Thyroid gland (tissue), 4 donors: ENCODE results near the gene DGKZ. TPM values are rescaled to one million over a fixed set of nuclear protein-coding genes. Genes with fewer than 3 reads are reported as not detected.

Source experiments
- DNase-seq, 2 donors: peaks; one replicate each; pipeline ENCODE4 v3.0.0-alpha.2; 2019
- H3K27ac ChIP-seq, 3 donors: fragments of 200-600 bp; sonication (generic); 1 replicate in 2 of 3; 2 replicates in 1 of 3; pipeline ENCODE4 v1.5.1; 2016 to 2019; ENCODE audit warnings: mild to moderate bottlenecking in 1 of 3, moderate library complexity in 1 of 3
- H3K27me3 ChIP-seq: fragments of 200-600 bp; sonication (generic); one replicate; pipeline ENCODE4 v1.5.1; 2019
- H3K36me3 ChIP-seq, 2 donors: fragments of 200-600 bp; sonication (generic); one replicate each; pipeline ENCODE4 v1.5.1; 2016 to 2019
- H3K4me1 ChIP-seq, 2 donors: fragments of 200-600 bp; sonication (generic); one replicate each; pipeline ENCODE4 v1.5.1; 2017 to 2019
- H3K4me3 ChIP-seq, 3 donors: fragments of 200-600 bp; sonication (generic); replicated peaks in 1 of 3; 1 replicate in 2 of 3; 2 replicates in 1 of 3; pipeline ENCODE4 v1.5.1; 2016; ENCODE audit warnings: mild to moderate bottlenecking in 1 of 3
- H3K9me3 ChIP-seq: fragments of 200-600 bp; sonication (generic); one replicate; pipeline ENCODE4 v1.5.1; 2017
- CTCF ChIP-seq, 6 experiments: fragments of 200-600 bp in 3 of 6; fragments of 450-650 bp in 3 of 6; sonication (generic) in 3 of 6; IDR thresholded peaks; one replicate each; pipeline ENCODE4 v1.5.1; 2016 to 2019; ENCODE audit warnings: antibody characterized with exemption in 6 of 6, mild to moderate bottlenecking in 2 of 6, inconsistent platforms in 1 of 6, moderate library complexity in 1 of 6
- POLR2A ChIP-seq, 2 donors: fragments of 450-650 bp; IDR thresholded peaks; one replicate each; pipeline ENCODE4 v1.6.1; 2017; ENCODE audit warnings: antibody characterized with exemption in 2 of 2, mild to moderate bottlenecking in 2 of 2, moderate library complexity in 1 of 2
- WGBS, 2 donors: methylation state at CpG; one replicate each; pipeline ENCODE4 v1.1.5; 2017; 5-methylcytosine and 5-hydroxymethylcytosine counted together
- intact Hi-C: fragments of 100-400 bp; cut with DNase I; formaldehyde crosslinking; loops from one replicate; pipeline ENCODE4 v1.15.1; 2023
- total RNA-seq, 4 donors: library from RNA; depleted of rRNA; stranded (reverse); fragments of >200 nt; gene quantifications; one replicate each; pipeline ENCODE4 v1.2.3, GENCODE V29; 2016

DGKZ gene
- total RNA-seq, 4 donors from 2014 or later, result 29.7 to 53.5 (median 41.8) TPM

GRCh38 chr11:46345131-46345597, 2.1 kb upstream of the DGKZ start:
- DNase-seq, result peak in 1 of 2 donors; percentile 25
- Histone ChIP-seq H3K27ac (peak overlapping the region in 2 of 3 donors; percentile 49 to 54), H3K4me1 (peaks cover 6 to 13% of the 10 kb centered on the region in 2 donors), H3K9me3 (no peaks in the 10 kb centered on the region), H3K36me3 (no peaks in the 10 kb centered on the region), H3K27me3 (no peaks in the 10 kb centered on the region), H3K4me3 (peak overlapping the region in 1 of 3 donors; percentile 9)
- TF ChIP-seq POLR2A (IDR thresholded peaks at IDR 0.05) (no peak), CTCF (IDR thresholded peaks at IDR 0.05) (no peak)
- intact Hi-C loops, result no loop called here
- 50 to 76% methylated on average over 8 to 20 of the region's 20 CpGs for WGBS, 2 donors

GRCh38 chr11:46345881-46346484, 1.3 kb upstream of the DGKZ start:
- Histone ChIP-seq H3K27ac (peak overlapping the region in 2 of 3 donors; percentile 49 to 54), H3K36me3 (no peaks in the 10 kb centered on the region), H3K9me3 (no peaks in the 10 kb centered on the region), H3K4me3 (no peak overlapping the region), H3K27me3 (no peaks in the 10 kb centered on the region), H3K4me1 (peaks cover 6 to 13% of the 10 kb centered on the region in 2 donors)
- no peak for DNase-seq
- WGBS, 2 donors, result 62 to 82% methylated on average over 8 to 10 of the region's 10 CpGs
- intact Hi-C loops, result no loop called here
- TF ChIP-seq CTCF (IDR thresholded peaks at IDR 0.05), result no peak
- no peak for TF ChIP-seq POLR2A (IDR thresholded peaks at IDR 0.05)

- WGBS, 2 donors, result 26 to 28% methylated on average over 12 to 32 of the region's 63 CpGs
- intact Hi-C loops, result no loop called here
- DNase-seq, result peak in 1 of 2 donors; percentile 32
- TF ChIP-seq POLR2A (IDR thresholded peaks at IDR 0.05) (no peak), CTCF (IDR thresholded peaks at IDR 0.05) (no peak)
- H3K36me3 ChIP-seq, result no peaks in the 10 kb centered on the region
- H3K27ac ChIP-seq, result peak overlapping the region in 1 of 3 donors; percentile 41
- H3K27me3 ChIP-seq, result no peaks in the 10 kb centered on the region
- H3K9me3 ChIP-seq, result no peaks in the 10 kb centered on the region
- H3K4me1 ChIP-seq, result peaks cover 6 to 21% of the 10 kb centered on the region in 2 donors
- H3K4me3 ChIP-seq, result peak overlapping the region; percentile 66 to 86 (median 81)
Measured at GRCh38 chr11:46347637-46348311, 511 bp downstream of the DGKZ start.

DNA sequence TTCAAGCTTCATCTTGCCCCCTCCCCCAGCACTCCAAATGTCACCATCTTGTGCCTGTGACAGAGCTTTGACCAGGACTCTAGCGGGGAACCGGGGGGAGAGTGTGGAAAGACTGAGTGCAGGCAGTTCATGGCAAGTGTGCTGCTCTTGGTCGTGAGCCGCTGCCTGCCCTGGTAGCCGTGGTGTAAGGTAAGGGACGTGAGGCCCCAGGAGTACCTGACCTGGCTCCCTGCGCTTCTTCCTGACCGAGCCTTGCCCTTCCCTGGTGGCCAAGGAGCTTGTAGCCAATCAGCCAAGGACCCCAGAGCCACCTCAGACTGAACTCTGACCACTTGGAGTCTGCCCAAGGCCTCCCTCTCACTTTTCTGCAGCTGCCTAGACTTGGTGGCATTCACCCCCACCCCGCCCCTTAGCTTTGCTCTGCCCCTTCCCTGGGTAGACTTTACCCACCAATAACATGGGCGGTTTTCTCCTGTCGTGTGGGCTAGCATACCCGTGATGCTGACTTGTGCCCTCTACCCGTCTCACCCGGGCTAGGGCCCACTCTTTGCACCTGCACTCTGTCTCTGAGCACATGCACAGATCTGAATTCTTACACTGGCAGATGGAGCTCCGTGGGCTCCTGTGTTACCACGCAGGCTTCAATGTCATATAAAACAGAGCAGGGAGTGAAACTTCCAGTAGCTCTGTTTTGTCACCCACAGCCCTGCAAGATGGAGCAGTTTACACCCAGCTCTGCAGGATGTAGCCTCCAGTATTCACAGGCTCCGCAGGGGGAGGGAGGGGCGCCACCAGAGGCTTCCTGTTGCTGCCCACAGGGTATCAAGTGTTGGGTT, 1.5 kb downstream of the DGKZ start:
- no peaks in the 10 kb centered on the region for H3K27me3 ChIP-seq
- H3K9me3 ChIP-seq, result no peaks in the 10 kb centered on the region
- no peak for TF ChIP-seq POLR2A (IDR thresholded peaks at IDR 0.05)
- TF ChIP-seq CTCF (IDR thresholded peaks at IDR 0.05), result no peak
- H3K36me3 ChIP-seq, result no peaks in the 10 kb centered on the region
- WGBS, 2 donors, result 66 to 77% methylated on average over 16 to 18 of the region's 18 CpGs
- DNase-seq, result no peak
- peak overlapping the region in 1 of 3 donors; percentile 86 for H3K4me3 ChIP-seq
- intact Hi-C loops, result no loop called here
- H3K27ac ChIP-seq, result no peak overlapping the region
- peaks cover 6 to 21% of the 10 kb centered on the region in 2 donors for H3K4me1 ChIP-seq
